Measurements from ENCODE around the gene DSC1. TPM values are rescaled to one million over a fixed set of nuclear protein-coding genes. Genes with fewer than 3 reads are reported as not detected.

The DSC1 gene
- polyA plus RNA-seq, 1 experiment = not detected

GRCh38 chr18:31105733-31106132, 56.9 kb downstream of the DSC1 start:
- no peak overlapping the region for H3K4me3 ChIP-seq (ENCODE audit: low read depth, low read length)
- no peaks in the 10 kb centered on the region for H3K27me3 ChIP-seq (ENCODE audit: control insufficient read depth, insufficient read depth, low read length)
- POLR2A ChIA-PET = no interaction called here
- peaks cover 13% of the 10 kb centered on the region for H3K9me3 ChIP-seq (ENCODE audit: control insufficient read depth, insufficient read depth, low read length)
- CTCF ChIA-PET = no interaction called here
- no peak overlapping the region for H3K27ac ChIP-seq (ENCODE audit: low read depth, low read length)
- TF ChIP-seq CTCF (IDR thresholded peaks at IDR 0.05; ENCODE audit: low read depth, low read length) = no peak
- DNase-seq (ENCODE audit: low read depth, low spot score) = no peak

GRCh38 chr18:31104444-31104843, 58.2 kb downstream of the DSC1 start:
- Histone ChIP-seq H3K27ac (ENCODE audit: low read depth, low read length) (no peak overlapping the region), H3K4me3 (ENCODE audit: low read depth, low read length) (no peak overlapping the region), H3K9me3 (ENCODE audit: control insufficient read depth, insufficient read depth, low read length) (peaks cover 18% of the 10 kb centered on the region), H3K27me3 (ENCODE audit: control insufficient read depth, insufficient read depth, low read length) (no peaks in the 10 kb centered on the region)
- POLR2A ChIA-PET = no interaction called here
- CTCF ChIA-PET = no interaction called here
- no peak for DNase-seq (ENCODE audit: low read depth, low spot score)
- TF ChIP-seq CTCF (IDR thresholded peaks at IDR 0.05; ENCODE audit: low read depth, low read length) = no peak

- CTCF ChIA-PET = no interaction called here
These were observed 59.2 kb downstream of the DSC1 start for GRCh38 chr18:31103423-31103822.

GRCh38 chr18:31102941-31103340, 59.7 kb downstream of the DSC1 start:
- Histone ChIP-seq H3K4me3 (ENCODE audit: low read depth, low read length) (no peak overlapping the region), H3K27me3 (ENCODE audit: control insufficient read depth, insufficient read depth, low read length) (no peaks in the 10 kb centered on the region), H3K27ac (ENCODE audit: low read depth, low read length) (no peak overlapping the region), H3K9me3 (ENCODE audit: control insufficient read depth, insufficient read depth, low read length) (peaks cover 18% of the 10 kb centered on the region)
- ChIA-PET CTCF (no interaction called here), POLR2A (no interaction called here)
- no peak for TF ChIP-seq CTCF (IDR thresholded peaks at IDR 0.05; ENCODE audit: low read depth, low read length)
- no peak for DNase-seq (ENCODE audit: low read depth, low spot score)

More at GRCh38 chr18:31103423-31103822, 59.2 kb downstream of the DSC1 start:
- Histone ChIP-seq H3K4me3 (ENCODE audit: low read depth, low read length) (no peak overlapping the region), H3K9me3 (ENCODE audit: control insufficient read depth, insufficient read depth, low read length) (peaks cover 18% of the 10 kb centered on the region), H3K27me3 (ENCODE audit: control insufficient read depth, insufficient read depth, low read length) (no peaks in the 10 kb centered on the region), H3K27ac (ENCODE audit: low read depth, low read length) (no peak overlapping the region)
- no peak for DNase-seq (ENCODE audit: low read depth, low spot score)
- POLR2A ChIA-PET = no interaction called here
- TF ChIP-seq CTCF (IDR thresholded peaks at IDR 0.05; ENCODE audit: low read depth, low read length) = no peak

GRCh38 chr18:31102025-31102684, 60.5 kb downstream of the DSC1 start, which contains the start of gene DSC2:
Gene DSC2, minus strand, starts transcription at chr18:31102421. Its CDS starts 450 bp downstream, at chr18:31101971.
- ChIA-PET POLR2A (no interaction called here), CTCF (no interaction called here)
- Histone ChIP-seq H3K27me3 (ENCODE audit: control insufficient read depth, insufficient read depth, low read length) (no peaks in the 10 kb centered on the region), H3K9me3 (ENCODE audit: control insufficient read depth, insufficient read depth, low read length) (peaks cover 18% of the 10 kb centered on the region), H3K4me3 (ENCODE audit: low read depth, low read length) (no peak within 1 kb of the TSS), H3K27ac (ENCODE audit: low read depth, low read length) (no peak within 1 kb of the TSS)
- no peak for DNase-seq (ENCODE audit: low read depth, low spot score)
- no peak for TF ChIP-seq CTCF (IDR thresholded peaks at IDR 0.05; ENCODE audit: low read depth, low read length)
